Measurements from ENCODE around the gene THAP11. TPM values are rescaled to one million over a fixed set of nuclear protein-coding genes. Genes with fewer than 3 reads are reported as not detected.

The THAP11 gene
- total RNA-seq, 2 donors from 2014 or later = 23.7 to 42.8 TPM

- Histone ChIP-seq H3K27me3 (no peaks in the 10 kb centered on the region), H3K27ac (peak overlapping the region; percentile 75 to 96 (median 90)), H3K4me3 (no peak overlapping the region), H3K9me3 (no peaks in the 10 kb centered on the region), H3K4me1 (peaks cover 61% of the 10 kb centered on the region), H3K36me3 (replicated peaks in 1 of 2; ENCODE audit: insufficient read depth in 1 of 2, low read depth in 2 of 2) (no peaks in the 10 kb centered on the region)
- ATAC-seq (no peak), DNase-seq (no peak)
- intact Hi-C loops (cut with DNase I) = no loop called here
- TF ChIP-seq POLR2A (IDR thresholded peaks at IDR 0.05) (no peak), CTCF (IDR thresholded peaks at IDR 0.05) (no peak)
- WGBS, 2 donors = 70 to 79% methylated on average over 5 of the region's 5 CpGs
Measured at GRCh38 chr16:67845291-67846062, 3.4 kb downstream of the THAP11 start.

GRCh38 chr16:67846063-67846319 is 3.9 kb downstream of the THAP11 start:
- DNase-seq (no peak), ATAC-seq (no peak)
- no peaks in the 10 kb centered on the region for H3K36me3 ChIP-seq (replicated peaks in 1 of 2; ENCODE audit: insufficient read depth in 1 of 2, low read depth in 2 of 2)
- H3K27ac ChIP-seq = peak overlapping the region; percentile 75 to 96 (median 90)
- H3K4me1 ChIP-seq = peaks cover 61% of the 10 kb centered on the region
- TF ChIP-seq POLR2A (IDR thresholded peaks at IDR 0.05) = no peak
- TF ChIP-seq CTCF (IDR thresholded peaks at IDR 0.05) = no peak
- H3K9me3 ChIP-seq = no peaks in the 10 kb centered on the region
- H3K27me3 ChIP-seq = no peaks in the 10 kb centered on the region
- intact Hi-C loops (cut with DNase I) = no loop called here
- 10 to 18% methylated on average over 2 of the region's 2 CpGs for WGBS, 2 donors
- H3K4me3 ChIP-seq = peak overlapping the region; percentile 14 to 89

GRCh38 chr16:67846320-67847063 is 4.4 kb downstream of the THAP11 start, which contains the start of gene NUTF2:
Gene NUTF2 (plus strand): TSS chr16:67846933. CDS start chr16:67865131, 18,198 bp downstream.
- WGBS, 2 donors = 1 to 4% methylated on average over 17 to 56 of the region's 57 CpGs
- intact Hi-C loops (cut with DNase I) = no loop called here
- peaks cover 58% of the 10 kb centered on the region for H3K4me1 ChIP-seq

GRCh38 chr16:67847064-67847861 is 5.1 kb downstream of the THAP11 start, which contains the start of gene CENPT:
Gene CENPT (minus strand): TSS chr16:67847693. CDS start chr16:67833859, 13,834 bp downstream.
- Histone ChIP-seq H3K36me3 (replicated peaks in 1 of 2; ENCODE audit: insufficient read depth in 1 of 2, low read depth in 2 of 2) (no peaks in the 10 kb centered on the region), H3K4me3 (peak within 1 kb of the TSS; percentile 89 to 97), H3K4me1 (peaks cover 56% of the 10 kb centered on the region), H3K27me3 (no peaks in the 10 kb centered on the region), H3K27ac (peak within 1 kb of the TSS; percentile 75 to 96 (median 90)), H3K9me3 (no peaks in the 10 kb centered on the region)
- TF ChIP-seq POLR2A (IDR thresholded peaks at IDR 0.05) (peak; percentile 4 to 44 (median 20)), CTCF (IDR thresholded peaks at IDR 0.05) (peak in 1 of 7 experiments; percentile 12)
- intact Hi-C loops (cut with DNase I) = no loop called here
- peak; percentile 63 to 76 (median 69) for DNase-seq
- peak; percentile 62 for ATAC-seq
- 0 to 1% methylated on average over 18 to 37 of the region's 62 CpGs for WGBS, 2 donors

More at GRCh38 chr16:67846320-67847063, 4.4 kb downstream of the THAP11 start, which contains the start of gene NUTF2:
- H3K27me3 ChIP-seq = no peaks in the 10 kb centered on the region
- no peaks in the 10 kb centered on the region for H3K9me3 ChIP-seq
- peak; percentile 95 to 97 (median 96) for DNase-seq
- no peaks in the 10 kb centered on the region for H3K36me3 ChIP-seq (replicated peaks in 1 of 2; ENCODE audit: insufficient read depth in 1 of 2, low read depth in 2 of 2)
- peak within 1 kb of the TSS; percentile 89 to 97 for H3K4me3 ChIP-seq
- peak; percentile 66 to 75 (median 71) for TF ChIP-seq POLR2A (IDR thresholded peaks at IDR 0.05)
- peak in 1 of 7 experiments; percentile 26 for TF ChIP-seq CTCF (IDR thresholded peaks at IDR 0.05)
- peak; percentile 82 for ATAC-seq
- peak within 1 kb of the TSS; percentile 75 to 96 (median 90) for H3K27ac ChIP-seq
